GM18951 (cell line): ENCODE results near the gene TMEM89.

Source experiments
- POLR2A ChIP-seq: IDR thresholded peaks from 4 replicates; pipeline ENCODE4 v1.6.1; 2011; ENCODE audit warnings: mild to moderate bottlenecking; ENCODE audit not compliant: insufficient read length, insufficient read depth; ENCODE audit errors: extremely low read depth
- in situ Hi-C: fragments of 300-500 bp; cut with MboI; formaldehyde crosslinking; loops from one replicate; pipeline ENCODE4 v1.12.0; 2022; ENCODE audit warnings: low sequenced_read_pairs, mixed read lengths, inconsistent platforms; ENCODE audit not compliant: unreplicated experiment

Gene TMEM89

GRCh38 chr3:48581621-48582481, 39.7 kb downstream of the TMEM89 start:
- TF ChIP-seq POLR2A, result no peak
- in situ Hi-C loops, result no loop called here

GRCh38 chr3:48576647-48577046, 44.9 kb downstream of the TMEM89 start:
- TF ChIP-seq POLR2A, result no peak
- in situ Hi-C loops, result no loop called here

GRCh38 chr3:48575366-48575765, 46.2 kb downstream of the TMEM89 start:
- TF ChIP-seq POLR2A, result no peak

GRCh38 chr3:48573973-48574585, 47.5 kb downstream of the TMEM89 start:
- TF ChIP-seq POLR2A, result no peak
- in situ Hi-C loops, result no loop called here

More at GRCh38 chr3:48575366-48575765, 46.2 kb downstream of the TMEM89 start:
- in situ Hi-C loops, result no loop called here

- TF ChIP-seq POLR2A, result no peak
- in situ Hi-C loops, result no loop called here
Observed at GRCh38 chr3:48572517-48572916, 49.1 kb downstream of the TMEM89 start.

GRCh38 chr3:48571938-48572337, 49.6 kb downstream of the TMEM89 start:
- in situ Hi-C loops, result no loop called here
- no peak for TF ChIP-seq POLR2A
